IMR-90 (cell line): ENCODE results near the gene SPAG16. TPM values are rescaled to one million over a fixed set of nuclear protein-coding genes. Genes with fewer than 3 reads are reported as not detected.

Source experiments
- ATAC-seq: fragments of 200-7000 bp; cut with Tn5 transposase; 2 replicates; pipeline ENCODE4 v1.9.1; 2020; ENCODE audit warnings: low read depth, mild to moderate bottlenecking, moderate library complexity
- BruUV-seq: library from RNA; stranded (reverse); fragments of 400-500 nt; replicated peaks from 2 replicates; lab custom pipeline; 2021; lab: Mats Ljungman, UMichigan
- CTCF ChIA-PET: fragments of 300-600 bp; formaldehyde crosslinking; extraction: SDS; loops from one replicate; lab custom pipeline; 2021; ENCODE audit warnings: antibody characterized with exemption; lab: Yijun Ruan, JAX
- POLR2A ChIA-PET: fragments of 300-600 bp; sonication (Branson Sonifier 250); formaldehyde crosslinking; loops from one replicate; lab custom pipeline; 2022; ENCODE audit warnings: antibody characterized with exemption; ENCODE audit not compliant: unreplicated experiment; lab: Charles Lee
- DNase-seq: peaks from one replicate; pipeline ENCODE4 v3.0.0; 2013
- H2AFZ ChIP-seq: replicated peaks from 2 replicates; pipeline ENCODE3; 2013; ENCODE audit warnings: low read length, mild to moderate bottlenecking; ENCODE audit not compliant: poor library complexity
- H2AK5ac ChIP-seq: 2 replicates; pipeline ENCODE4 v1.6.1; 2013; ENCODE audit warnings: low read depth, low read length, inconsistent platforms
- H2AK9ac ChIP-seq: replicated peaks from 2 replicates; pipeline ENCODE3; 2013; ENCODE audit warnings: mild to moderate bottlenecking, low read depth, low read length, moderate library complexity; ENCODE audit not compliant: poor library complexity
- H2BK120ac ChIP-seq: 2 replicates; pipeline ENCODE4 v1.6.1; 2013; ENCODE audit warnings: low read depth, low read length, inconsistent platforms
- H2BK15ac ChIP-seq: 3 replicates; pipeline ENCODE4 v1.6.1; 2013; ENCODE audit warnings: low read depth, low read length, inconsistent platforms
- H2BK20ac ChIP-seq: 2 replicates; pipeline ENCODE4 v1.6.1; 2013; ENCODE audit warnings: low read depth, mild to moderate bottlenecking, inconsistent platforms, low read length, moderate library complexity
- H2BK5ac ChIP-seq: 2 replicates; pipeline ENCODE4 v1.6.1; 2013; ENCODE audit warnings: mild to moderate bottlenecking, low read depth, low read length, inconsistent platforms; ENCODE audit not compliant: poor library complexity, severe bottlenecking
- H3K14ac ChIP-seq: replicated peaks from 2 replicates; pipeline ENCODE4 v1.6.1; 2013; ENCODE audit warnings: low read depth, low read length, inconsistent platforms
- H3K18ac ChIP-seq: 2 replicates; pipeline ENCODE4 v1.6.1; 2013; ENCODE audit warnings: low read depth, low read length, control low read depth
- H3K23ac ChIP-seq: 2 replicates; pipeline ENCODE4 v1.6.1; 2013; ENCODE audit warnings: low read depth, low read length, inconsistent platforms
- H3K27ac ChIP-seq: 2 replicates; pipeline ENCODE4 v1.5.1; 2013; ENCODE audit warnings: mild to moderate bottlenecking, control low read depth, low read length; ENCODE audit not compliant: insufficient read depth
- H3K27me3 ChIP-seq: 2 replicates; pipeline ENCODE4 v1.6.1; 2013; ENCODE audit warnings: low read length; ENCODE audit not compliant: control insufficient read depth, insufficient read depth
- H3K36me3 ChIP-seq: 2 replicates; pipeline ENCODE4 v1.6.1; 2013; ENCODE audit warnings: low read length, mixed read lengths; ENCODE audit not compliant: control insufficient read depth, insufficient read depth
- H3K4ac ChIP-seq: 2 replicates; pipeline ENCODE4 v1.6.1; 2013; ENCODE audit warnings: low read depth, low read length, inconsistent platforms
- H3K4me1 ChIP-seq: 2 replicates; pipeline ENCODE4 v1.6.1; 2013; ENCODE audit warnings: low read length, mixed read lengths; ENCODE audit not compliant: control insufficient read depth, insufficient read depth
- H3K4me2 ChIP-seq: 2 replicates; pipeline ENCODE4 v1.6.1; 2013; ENCODE audit warnings: low read depth, mild to moderate bottlenecking, control low read depth, low read length, moderate library complexity
- H3K4me3 ChIP-seq: 2 replicates; pipeline ENCODE4 v1.5.1; 2013; ENCODE audit warnings: low read depth, mild to moderate bottlenecking, control low read depth, low read length, moderate library complexity; ENCODE audit not compliant: insufficient read depth
- H3K56ac ChIP-seq: 2 replicates; pipeline ENCODE4 v1.6.1; 2013; ENCODE audit warnings: low read length, inconsistent platforms; ENCODE audit not compliant: insufficient read depth; ENCODE audit errors: extremely low read depth
- H3K79me1 ChIP-seq, 2 experiments: 2 replicates each; pipeline ENCODE4 v1.6.1; 2013; ENCODE audit warnings: low read length in 2 of 2, inconsistent platforms in 1 of 2, low read depth in 1 of 2
- H3K9ac ChIP-seq: 2 replicates; pipeline ENCODE4 v1.6.1; 2013; ENCODE audit warnings: low read depth, low read length, control low read depth
- H3K9me1 ChIP-seq: 2 replicates; pipeline ENCODE4 v1.6.1; 2013; ENCODE audit warnings: low read length, inconsistent platforms; ENCODE audit not compliant: insufficient read depth
- H3K9me3 ChIP-seq: 2 replicates; pipeline ENCODE4 v1.6.1; 2013; ENCODE audit warnings: low read length; ENCODE audit not compliant: control insufficient read depth, insufficient read depth
- H4K20me1 ChIP-seq: 2 replicates; pipeline ENCODE4 v1.6.1; 2013; ENCODE audit warnings: low read length, inconsistent platforms; ENCODE audit not compliant: insufficient read depth
- H4K5ac ChIP-seq: 2 replicates; pipeline ENCODE4 v1.6.1; 2013; ENCODE audit warnings: mild to moderate bottlenecking, low read depth, low read length, control low read depth
- H4K8ac ChIP-seq, 2 experiments: 2 replicates each; pipeline ENCODE4 v1.6.1; 2013; ENCODE audit warnings: low read depth in 2 of 2, low read length in 2 of 2, control low read depth in 1 of 2, inconsistent platforms in 1 of 2
- H4K91ac ChIP-seq: 2 replicates; pipeline ENCODE4 v1.6.1; 2013; ENCODE audit warnings: low read depth, low read length, inconsistent platforms; ENCODE audit not compliant: insufficient read depth
- FOS ChIP-seq: fragments of 150-350 bp; IDR thresholded peaks from 2 replicates; pipeline ENCODE4 v1.6.1; 2016; ENCODE audit warnings: low read depth, low read length
- MAFK ChIP-seq: IDR thresholded peaks from 2 replicates; pipeline ENCODE4 v1.6.1; 2012; ENCODE audit warnings: low read depth, low read length, improper control_type of control experiment
- WGBS, 2 experiments: methylation state at CpG; one replicate each; pipeline versions ENCODE4 v1.1.5 to v1.1.7; 2013; ENCODE audit warnings: missing lambda C conversion rate in 2 of 2; ENCODE audit not compliant: insufficient read length in 1 of 2; ENCODE audit errors: extremely low coverage in 2 of 2; 5-methylcytosine and 5-hydroxymethylcytosine counted together
- dilution Hi-C: fragments of 300-500 bp; cut with HindIII; formaldehyde crosslinking; loops from one replicate; pipeline ENCODE4 v1.14.3; 2018; ENCODE audit warnings: low sequenced_read_pairs; ENCODE audit not compliant: unreplicated experiment
- in situ Hi-C: fragments of 300-500 bp; cut with MboI; formaldehyde crosslinking; loops from 3 replicates; pipeline ENCODE4 v1.14.3; 2019; ENCODE audit warnings: low sequenced_read_pairs, inconsistent platforms, mixed read lengths
- intact Hi-C: fragments of 100-400 bp; cut with micrococcal nuclease; formaldehyde crosslinking; loops from 2 replicates; pipeline ENCODE4 v1.10.0; 2022
- polyA plus RNA-seq, 3 experiments: library from polyadenylated mRNA; depleted of rRNA; stranded (reverse); fragments of >200 nt; gene quantifications; 2 replicates each; pipeline ENCODE4 v1.2.3, GENCODE V29; 2012; ENCODE audit warnings: low replicate concordance in 1 of 3
- total RNA-seq: library from RNA; depleted of rRNA; stranded (reverse); fragments of >200 nt; gene quantifications from 2 replicates; pipeline ENCODE4 v1.2.3, GENCODE V29; 2012

SPAG16 gene
- total and polyA plus RNA-seq, 2 of the 4 experiments (the other 2 are of a cell fraction): 7.3 to 13.5 TPM

DNA sequence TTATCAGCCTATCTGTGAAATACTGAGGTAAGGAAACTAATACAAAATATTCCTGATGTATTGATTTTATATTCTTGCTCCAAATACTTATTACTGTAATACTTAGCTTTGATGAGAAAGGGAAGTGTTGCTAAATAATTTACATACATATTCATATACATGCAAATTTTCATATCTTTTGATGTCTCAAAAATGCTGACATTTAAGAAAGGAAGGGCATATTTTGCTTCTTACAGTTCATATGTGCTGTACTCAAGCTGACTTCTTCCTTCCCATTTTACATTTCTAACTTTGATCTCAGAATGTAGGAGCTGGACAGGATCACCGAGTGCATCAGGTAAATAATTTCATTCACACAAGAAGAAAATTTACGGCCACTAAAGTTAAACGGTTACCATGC lies 727.4 kb downstream of the SPAG16 start:
- ChIA-PET POLR2A (no interaction called here), CTCF (interaction anchor here (0.6 kb wide), 1 partner anchor 10 kb away, joined by 3 read pairs; no protein-coding TSS in a partner anchor)
- no peaks in the 10 kb centered on the region for H3K9me1 ChIP-seq
- no peak overlapping the region for H4K8ac ChIP-seq
- no peaks in the 10 kb centered on the region for H3K9me3 ChIP-seq
- H3K27ac ChIP-seq: no peak overlapping the region
- H4K20me1 ChIP-seq: no peaks in the 10 kb centered on the region
- H3K4me1 ChIP-seq: no peaks in the 10 kb centered on the region
- no peak overlapping the region for H3K4me3 ChIP-seq
- no peak overlapping the region for H3K56ac ChIP-seq
- no peaks in the 10 kb centered on the region for H3K36me3 ChIP-seq
- H3K4me2 ChIP-seq: no peak overlapping the region
- H3K27me3 ChIP-seq: no peaks in the 10 kb centered on the region
- H2AK5ac ChIP-seq: no peak overlapping the region
- no peak overlapping the region for H2BK20ac ChIP-seq
- H4K5ac ChIP-seq: no peak overlapping the region
- no peak overlapping the region for H2BK5ac ChIP-seq
- no peak overlapping the region for H4K91ac ChIP-seq
- H2BK120ac ChIP-seq: no peak overlapping the region
- intact Hi-C loops: no loop called here
- H3K9ac ChIP-seq: no peak overlapping the region
- in situ Hi-C loops: no loop called here
- H3K23ac ChIP-seq: no peak overlapping the region
- H2AK9ac ChIP-seq: no peak overlapping the region
- H2BK15ac ChIP-seq: no peak overlapping the region
- dilution Hi-C loops: no loop called here
- no TSS peak for BruUV-seq
- WGBS, 2 experiments: no CpG with 5 or more reads among the region's 3 CpGs
- no peak overlapping the region for H3K18ac ChIP-seq
- H3K4ac ChIP-seq: no peak overlapping the region
- ATAC-seq (no peak), DNase-seq (no peak)
- H2AFZ ChIP-seq: no peak overlapping the region
- TF ChIP-seq MAFK: peak; percentile 44; the same call in 1 of the 2 replicates
- TF ChIP-seq FOS: no peak
- H3K14ac ChIP-seq: no peak overlapping the region
- no peaks in the 10 kb centered on the region for H3K79me1 ChIP-seq
